Activated naive CD4-positive, alpha-beta T cell treated with anti-CD3 and anti-CD28 coated beads, Interleukin-2, amount 10 ng/mL, durations not matched to agents 7 days and 5 days (primary cell): ENCODE results near the gene AGAP1.
A peak's percentile ranks its signal among the peaks of the same experiment; 100 is the strongest.

Experiments used
- CTCF ChIA-PET: fragments of 350-600 bp; sonication (Branson Sonifier 250); formaldehyde crosslinking; loops from one replicate; lab custom pipeline; 2021; ENCODE audit warnings: antibody characterized with exemption; lab: Charles Lee
- DNase-seq: peaks from one replicate; pipeline ENCODE4 v3.0.0-alpha.2; 2020
- H3K27ac Mint-ChIP-seq: one replicate; pipeline ENCODE4 v1.8.0; 2021; ENCODE audit warnings: mild to moderate bottlenecking, moderate library complexity, mixed read lengths
- H3K27me3 Mint-ChIP-seq: one replicate; pipeline ENCODE4 v1.8.0; 2021; ENCODE audit warnings: mild to moderate bottlenecking, mixed read lengths
- H3K36me3 Mint-ChIP-seq: one replicate; pipeline ENCODE4 v1.8.0; 2021; ENCODE audit warnings: mixed read lengths
- H3K4me1 Mint-ChIP-seq: one replicate; pipeline ENCODE4 v1.8.0; 2021; ENCODE audit warnings: mixed read lengths
- H3K4me3 Mint-ChIP-seq: one replicate; pipeline ENCODE4 v1.8.0; 2021; ENCODE audit warnings: mild to moderate bottlenecking, moderate library complexity, mixed read lengths
- H3K9me3 Mint-ChIP-seq: one replicate; pipeline ENCODE4 v1.8.0; 2021; ENCODE audit warnings: mixed read lengths

The AGAP1 gene

DNA sequence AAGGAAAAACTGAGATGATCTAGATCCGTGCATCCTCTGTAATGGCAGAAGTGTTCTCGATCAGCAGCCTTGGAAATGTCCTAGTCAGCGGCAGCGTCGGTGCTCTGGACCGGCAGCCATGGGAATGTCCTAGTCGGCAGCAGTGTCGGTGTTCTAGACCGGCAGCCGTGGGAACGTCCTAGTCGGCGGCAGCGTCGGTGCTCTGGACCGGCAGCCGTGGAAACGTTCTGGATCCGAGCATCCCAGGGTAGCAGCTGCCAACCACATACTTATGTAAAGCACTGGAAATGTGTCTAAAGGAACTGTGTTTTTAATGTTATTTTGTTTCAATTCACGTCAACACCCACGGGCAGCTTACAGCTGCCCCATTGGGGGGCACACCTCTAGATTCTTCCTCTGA, 615.6 kb downstream of the AGAP1 start:
- Mint-ChIP-seq H3K9me3 (no peaks in the 10 kb centered on the region), H3K36me3 (no peaks in the 10 kb centered on the region), H3K4me3 (no peak overlapping the region), H3K27me3 (peaks cover 13% of the 10 kb centered on the region), H3K27ac (no peak overlapping the region), H3K4me1 (no peaks in the 10 kb centered on the region)
- no peak for DNase-seq
- CTCF ChIA-PET = no interaction called here

DNA sequence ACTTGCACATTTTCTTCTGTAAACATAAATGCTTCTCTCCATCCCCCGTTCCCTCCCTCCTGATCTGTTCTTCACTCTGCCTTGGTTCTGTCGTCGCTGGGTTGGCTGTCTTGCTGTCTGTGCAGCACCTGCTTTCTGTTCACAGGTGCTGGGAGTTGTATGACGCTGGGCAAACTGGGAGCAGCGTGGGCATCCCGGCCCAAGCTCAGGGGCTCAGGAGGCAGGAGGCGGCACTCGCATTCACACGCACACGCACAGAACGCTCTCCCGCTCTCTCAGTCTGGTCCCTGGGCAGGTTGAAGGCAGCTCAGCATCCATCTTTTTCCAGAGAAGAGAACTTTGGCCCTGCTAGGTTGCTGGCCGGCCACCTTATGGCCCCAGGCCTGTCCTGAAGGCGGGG, 618.6 kb downstream of the AGAP1 start:
- Mint-ChIP-seq H3K9me3 (no peaks in the 10 kb centered on the region), H3K4me1 (no peaks in the 10 kb centered on the region), H3K4me3 (no peak overlapping the region), H3K27me3 (peaks cover 16% of the 10 kb centered on the region), H3K36me3 (no peaks in the 10 kb centered on the region), H3K27ac (no peak overlapping the region)
- CTCF ChIA-PET = no interaction called here
- no peak for DNase-seq

DNA sequence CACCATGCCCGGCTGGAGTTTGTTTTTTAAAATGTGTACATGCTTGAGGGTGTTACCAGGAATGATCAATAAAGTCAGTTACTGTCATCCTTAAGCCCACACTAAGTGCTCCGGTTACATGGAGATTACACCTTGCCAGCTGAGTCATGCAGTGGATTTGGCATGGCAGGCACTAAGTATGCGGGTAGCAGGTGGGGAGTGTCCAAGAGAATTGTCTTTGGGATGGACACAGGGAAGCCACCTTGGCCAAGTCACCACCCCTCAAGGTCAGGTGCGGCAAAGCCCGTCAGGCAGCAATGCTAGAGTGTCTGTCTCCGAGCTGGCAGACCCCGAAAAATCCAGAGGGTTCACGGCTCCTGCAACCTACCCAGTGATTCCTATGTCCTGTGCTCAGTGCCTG, 619.6 kb downstream of the AGAP1 start:
- Mint-ChIP-seq H3K27ac (no peak overlapping the region), H3K27me3 (peaks cover 13% of the 10 kb centered on the region), H3K9me3 (no peaks in the 10 kb centered on the region), H3K4me1 (no peaks in the 10 kb centered on the region), H3K36me3 (no peaks in the 10 kb centered on the region), H3K4me3 (no peak overlapping the region)
- no peak for DNase-seq
- CTCF ChIA-PET = no interaction called here

DNA sequence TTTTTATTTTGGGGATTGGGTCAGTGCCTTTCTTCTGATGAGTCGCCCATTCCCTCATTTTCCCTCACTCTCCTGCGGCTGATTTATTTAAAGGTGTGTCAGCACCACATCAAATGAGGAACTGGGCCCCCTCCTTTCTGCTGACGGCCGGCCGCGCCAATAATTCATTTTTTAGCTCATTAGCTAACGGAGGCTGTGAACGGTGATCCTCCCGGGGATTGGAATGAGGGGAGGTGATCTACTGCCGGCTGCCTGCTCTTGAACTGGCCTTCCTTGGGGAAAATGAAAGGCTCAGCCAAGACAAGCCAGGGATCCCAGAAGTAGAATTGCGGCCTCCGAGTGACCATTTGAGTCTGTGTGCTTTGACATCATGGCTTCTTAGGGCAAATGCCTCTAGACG, 620.1 kb downstream of the AGAP1 start:
- peaks cover 13% of the 10 kb centered on the region for H3K27me3 Mint-ChIP-seq
- CTCF ChIA-PET = no interaction called here
- no peaks in the 10 kb centered on the region for H3K4me1 Mint-ChIP-seq
- H3K27ac Mint-ChIP-seq = no peak overlapping the region
- no peak overlapping the region for H3K4me3 Mint-ChIP-seq
- H3K9me3 Mint-ChIP-seq = no peaks in the 10 kb centered on the region
- H3K36me3 Mint-ChIP-seq = no peaks in the 10 kb centered on the region
- DNase-seq = no peak

DNA sequence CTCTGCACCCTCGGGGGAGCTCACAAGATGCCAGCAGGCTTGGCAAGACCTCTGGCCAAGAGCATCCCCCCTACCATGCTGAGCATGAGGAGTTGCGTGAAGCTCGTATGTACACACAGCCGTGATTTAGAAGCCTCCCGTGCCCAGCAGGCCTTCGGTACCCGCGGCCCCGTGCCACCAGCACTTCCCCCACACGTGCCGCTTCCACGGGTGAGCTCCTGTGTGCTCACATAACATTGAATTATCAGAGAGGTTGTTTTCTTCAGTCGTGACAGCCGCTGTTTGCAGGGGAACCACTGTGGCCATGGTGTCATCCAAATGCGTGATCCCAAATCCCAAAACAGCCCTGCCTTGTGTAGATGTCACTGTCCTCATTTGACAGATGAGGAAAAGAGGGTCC, 621.1 kb downstream of the AGAP1 start:
- no peak for DNase-seq
- Mint-ChIP-seq H3K36me3 (no peaks in the 10 kb centered on the region), H3K27me3 (peaks cover 21% of the 10 kb centered on the region), H3K4me1 (no peaks in the 10 kb centered on the region), H3K9me3 (no peaks in the 10 kb centered on the region), H3K4me3 (no peak overlapping the region), H3K27ac (no peak overlapping the region)
- CTCF ChIA-PET = no interaction called here

DNA sequence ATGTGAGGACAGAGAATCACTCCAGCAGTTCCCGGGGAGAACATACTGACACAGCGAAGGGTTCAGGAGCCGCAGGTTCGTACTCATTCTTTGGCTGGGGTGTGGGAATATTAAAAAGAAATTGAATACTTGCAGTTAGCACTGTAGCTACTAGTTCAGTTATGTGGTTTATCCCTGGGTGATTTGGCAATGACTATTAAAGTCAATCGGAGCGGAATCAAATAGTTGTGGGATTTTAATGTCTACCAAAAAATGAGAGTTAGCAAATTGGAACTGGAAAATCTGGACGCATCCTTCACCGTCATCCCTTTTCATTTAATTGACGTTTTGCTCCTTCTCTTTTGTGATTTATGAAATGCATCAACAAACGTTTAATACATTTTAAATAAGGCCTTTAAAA, 623.6 kb downstream of the AGAP1 start:
- CTCF ChIA-PET = no interaction called here
- no peak for DNase-seq
- H3K27ac Mint-ChIP-seq = no peak overlapping the region
- no peak overlapping the region for H3K4me3 Mint-ChIP-seq
- no peaks in the 10 kb centered on the region for H3K36me3 Mint-ChIP-seq
- H3K27me3 Mint-ChIP-seq = peaks cover 23% of the 10 kb centered on the region
- no peaks in the 10 kb centered on the region for H3K4me1 Mint-ChIP-seq
- no peaks in the 10 kb centered on the region for H3K9me3 Mint-ChIP-seq

DNA sequence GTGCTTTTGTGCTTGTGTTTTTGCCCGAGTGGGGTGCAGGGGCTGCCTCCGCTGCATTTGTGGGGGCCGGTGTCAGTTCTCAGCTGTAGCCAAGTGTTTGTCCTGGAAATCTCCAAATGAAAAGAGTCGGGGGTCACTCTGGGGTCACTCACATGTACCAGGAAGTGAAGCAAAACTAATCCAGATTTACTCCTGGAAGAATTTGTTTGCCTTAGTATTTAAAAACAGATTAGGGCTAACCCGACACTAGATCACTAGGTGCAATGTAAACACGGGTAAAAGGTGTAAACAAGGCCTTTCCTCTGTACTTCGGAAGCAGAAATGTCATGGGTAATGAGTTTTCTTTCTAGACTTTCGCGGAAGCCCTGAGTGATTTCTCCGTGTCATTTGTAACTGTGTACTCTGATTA, 624.0 kb downstream of the AGAP1 start:
- peaks cover 23% of the 10 kb centered on the region for H3K27me3 Mint-ChIP-seq
- H3K9me3 Mint-ChIP-seq = no peaks in the 10 kb centered on the region
- H3K4me3 Mint-ChIP-seq = no peak overlapping the region
- no peak overlapping the region for H3K27ac Mint-ChIP-seq
- no peaks in the 10 kb centered on the region for H3K36me3 Mint-ChIP-seq
- no peak for DNase-seq
- CTCF ChIA-PET = no interaction called here
- H3K4me1 Mint-ChIP-seq = no peaks in the 10 kb centered on the region

DNA sequence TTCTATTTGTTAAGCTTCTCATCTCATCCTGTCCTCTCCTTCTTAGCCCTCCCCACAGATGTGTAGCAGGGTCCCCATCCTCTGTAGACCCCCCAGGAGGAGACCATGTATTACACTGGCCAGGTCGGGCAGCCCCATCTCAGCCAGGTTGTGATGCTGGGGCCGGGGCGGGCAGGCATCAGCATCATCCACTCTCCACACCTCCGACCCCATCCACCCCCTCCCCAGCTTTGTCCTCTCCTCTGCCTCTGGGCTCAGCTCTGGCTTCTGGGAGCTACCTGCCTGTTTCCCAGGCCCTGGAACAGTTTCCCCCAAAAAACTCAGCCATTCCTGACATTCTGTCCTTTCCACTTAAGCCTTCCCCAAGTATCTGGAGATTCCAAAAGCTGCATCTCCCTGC, 625.2 kb downstream of the AGAP1 start:
- CTCF ChIA-PET = no interaction called here
- Mint-ChIP-seq H3K9me3 (no peaks in the 10 kb centered on the region), H3K4me1 (no peaks in the 10 kb centered on the region), H3K36me3 (no peaks in the 10 kb centered on the region), H3K27ac (no peak overlapping the region), H3K27me3 (peaks cover 23% of the 10 kb centered on the region), H3K4me3 (no peak overlapping the region)
- no peak for DNase-seq

DNA sequence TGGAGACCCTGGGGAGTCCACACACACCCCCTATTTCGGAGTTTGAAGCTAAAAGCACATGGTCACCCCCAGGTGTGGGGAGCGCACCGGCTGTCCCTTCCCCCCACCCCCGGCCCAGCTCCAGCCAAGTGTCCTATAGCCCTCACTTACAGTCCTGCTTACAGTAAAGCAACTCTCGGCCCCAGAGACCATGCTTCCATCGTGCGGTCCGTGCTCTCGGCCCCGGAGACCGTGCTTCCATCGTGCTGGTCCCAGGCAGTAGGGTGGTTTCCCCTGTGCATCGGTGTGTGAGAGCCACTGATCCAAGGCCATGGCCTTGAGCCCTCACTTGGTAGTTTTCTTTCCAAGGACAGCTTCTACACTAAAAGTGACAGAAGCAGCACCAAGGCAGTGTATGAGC, 625.6 kb downstream of the AGAP1 start:
- DNase-seq = no peak
- Mint-ChIP-seq H3K4me3 (no peak overlapping the region), H3K9me3 (no peaks in the 10 kb centered on the region), H3K27ac (no peak overlapping the region), H3K4me1 (no peaks in the 10 kb centered on the region), H3K27me3 (peaks cover 23% of the 10 kb centered on the region), H3K36me3 (no peaks in the 10 kb centered on the region)
- CTCF ChIA-PET = no interaction called here

DNA sequence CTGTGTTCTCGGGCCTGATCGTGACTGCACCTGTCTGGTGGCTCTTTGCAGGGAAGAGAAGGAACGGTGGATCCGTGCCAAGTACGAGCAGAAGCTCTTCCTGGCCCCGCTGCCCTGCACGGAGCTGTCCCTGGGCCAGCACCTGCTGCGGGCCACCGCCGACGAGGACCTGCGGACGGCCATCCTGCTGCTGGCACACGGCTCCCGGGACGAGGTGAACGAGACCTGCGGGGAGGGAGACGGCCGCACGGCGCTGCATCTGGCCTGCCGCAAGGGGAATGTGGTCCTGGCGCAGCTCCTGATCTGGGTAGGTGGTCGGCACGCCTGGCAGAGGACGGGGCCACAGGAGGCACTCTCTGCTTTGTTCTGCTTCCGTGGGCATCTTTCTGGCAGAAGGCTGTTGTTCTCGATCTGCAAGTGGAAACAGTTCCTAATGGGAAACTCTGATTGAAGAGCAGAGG, 626.3 kb downstream of the AGAP1 start:
- CTCF ChIA-PET = no interaction called here
- H3K4me3 Mint-ChIP-seq = no peak overlapping the region
- H3K27ac Mint-ChIP-seq = no peak overlapping the region
- no peaks in the 10 kb centered on the region for H3K36me3 Mint-ChIP-seq
- H3K4me1 Mint-ChIP-seq = no peaks in the 10 kb centered on the region
- peaks cover 23% of the 10 kb centered on the region for H3K27me3 Mint-ChIP-seq
- H3K9me3 Mint-ChIP-seq = no peaks in the 10 kb centered on the region
- no peak for DNase-seq

DNA sequence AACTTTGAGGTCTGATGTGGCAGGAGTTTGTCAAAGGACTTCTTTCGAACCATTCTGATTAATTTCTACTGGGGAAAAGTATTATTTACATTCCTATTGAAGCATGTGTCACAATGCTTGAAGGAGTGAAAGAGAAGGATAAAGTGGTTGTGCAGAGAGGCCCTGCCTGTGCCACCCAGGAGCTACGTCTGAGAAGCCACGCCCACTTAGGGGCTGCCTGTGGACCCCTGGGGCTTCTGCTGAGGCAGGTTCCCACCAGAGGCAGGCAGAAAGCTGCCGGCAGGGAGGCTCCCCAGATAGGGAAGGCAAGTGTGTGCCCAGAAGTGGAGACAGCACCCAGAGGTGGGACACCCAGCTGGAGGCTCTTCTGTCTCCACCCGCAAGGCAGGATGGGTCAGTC, 627.0 kb downstream of the AGAP1 start:
- Mint-ChIP-seq H3K4me3 (no peak overlapping the region), H3K27me3 (peaks cover 23% of the 10 kb centered on the region), H3K4me1 (no peaks in the 10 kb centered on the region), H3K36me3 (no peaks in the 10 kb centered on the region), H3K27ac (no peak overlapping the region), H3K9me3 (no peaks in the 10 kb centered on the region)
- DNase-seq = no peak
- CTCF ChIA-PET = no interaction called here

DNA sequence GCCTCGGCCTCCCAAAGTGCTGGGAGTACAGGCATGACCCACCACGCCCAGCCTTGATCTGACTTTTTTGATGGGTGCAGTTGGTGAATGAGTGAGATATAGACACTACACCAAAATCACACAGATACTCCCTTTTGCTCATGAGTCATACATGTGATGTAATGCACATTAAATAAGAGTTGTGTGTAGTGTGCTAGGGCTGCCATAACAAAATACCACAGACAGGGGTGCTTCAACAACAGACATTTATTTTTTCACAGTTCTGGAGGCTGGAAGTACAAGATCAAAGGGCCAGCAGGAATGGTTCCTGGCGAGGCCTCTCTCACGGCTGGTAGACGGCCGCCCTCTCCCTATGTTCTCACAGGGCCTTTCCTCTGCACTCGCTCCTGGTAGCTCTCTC, 627.7 kb downstream of the AGAP1 start:
- CTCF ChIA-PET = no interaction called here
- no peaks in the 10 kb centered on the region for H3K9me3 Mint-ChIP-seq
- H3K4me3 Mint-ChIP-seq = no peak overlapping the region
- H3K27ac Mint-ChIP-seq = no peak overlapping the region
- DNase-seq = no peak
- no peaks in the 10 kb centered on the region for H3K36me3 Mint-ChIP-seq
- peaks cover 23% of the 10 kb centered on the region for H3K27me3 Mint-ChIP-seq
- no peaks in the 10 kb centered on the region for H3K4me1 Mint-ChIP-seq

DNA sequence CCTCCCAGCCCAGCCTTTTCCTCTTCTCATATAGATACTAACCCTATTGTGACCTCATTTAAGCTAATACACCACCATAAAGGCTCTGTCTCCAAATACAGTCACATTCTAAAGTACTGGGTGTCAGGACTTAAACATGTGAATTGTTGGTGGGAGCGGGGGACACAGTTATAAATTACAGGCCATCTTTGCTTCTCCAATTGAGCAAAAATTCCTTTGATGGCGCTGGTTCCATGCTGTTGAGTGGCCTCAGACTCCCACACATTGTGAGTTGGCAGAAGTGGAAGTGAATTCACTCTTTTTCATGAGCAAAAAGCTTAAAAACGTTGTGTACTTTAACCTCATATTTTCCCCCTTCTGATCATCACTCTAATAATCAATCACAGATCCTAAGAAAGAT, 628.4 kb downstream of the AGAP1 start:
- no peak for DNase-seq
- no peaks in the 10 kb centered on the region for H3K9me3 Mint-ChIP-seq
- no peak overlapping the region for H3K27ac Mint-ChIP-seq
- CTCF ChIA-PET = no interaction called here
- no peaks in the 10 kb centered on the region for H3K4me1 Mint-ChIP-seq
- H3K36me3 Mint-ChIP-seq = no peaks in the 10 kb centered on the region
- peaks cover 21% of the 10 kb centered on the region for H3K27me3 Mint-ChIP-seq
- H3K4me3 Mint-ChIP-seq = no peak overlapping the region

DNA sequence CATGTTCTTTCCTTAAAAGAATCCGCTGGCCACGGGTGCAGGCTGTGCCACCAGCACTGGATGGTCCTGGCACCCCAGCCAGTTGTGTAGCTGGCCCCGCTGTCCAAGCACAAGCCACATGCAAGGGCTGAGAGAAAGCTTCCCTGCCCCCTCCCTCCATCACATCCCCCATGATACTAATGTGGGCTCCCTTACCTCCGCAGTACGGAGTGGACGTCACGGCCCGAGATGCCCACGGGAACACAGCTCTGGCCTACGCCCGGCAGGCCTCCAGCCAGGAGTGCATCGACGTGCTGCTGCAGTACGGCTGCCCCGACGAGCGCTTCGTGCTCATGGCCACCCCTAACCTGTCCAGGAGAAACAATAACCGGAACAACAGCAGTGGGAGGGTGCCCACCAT, 629.9 kb downstream of the AGAP1 start:
- Mint-ChIP-seq H3K4me1 (no peaks in the 10 kb centered on the region), H3K36me3 (no peaks in the 10 kb centered on the region), H3K4me3 (no peak overlapping the region), H3K9me3 (no peaks in the 10 kb centered on the region), H3K27ac (no peak overlapping the region), H3K27me3 (peaks cover 14% of the 10 kb centered on the region)
- CTCF ChIA-PET = no interaction called here
- peak; percentile 1 for DNase-seq

DNA sequence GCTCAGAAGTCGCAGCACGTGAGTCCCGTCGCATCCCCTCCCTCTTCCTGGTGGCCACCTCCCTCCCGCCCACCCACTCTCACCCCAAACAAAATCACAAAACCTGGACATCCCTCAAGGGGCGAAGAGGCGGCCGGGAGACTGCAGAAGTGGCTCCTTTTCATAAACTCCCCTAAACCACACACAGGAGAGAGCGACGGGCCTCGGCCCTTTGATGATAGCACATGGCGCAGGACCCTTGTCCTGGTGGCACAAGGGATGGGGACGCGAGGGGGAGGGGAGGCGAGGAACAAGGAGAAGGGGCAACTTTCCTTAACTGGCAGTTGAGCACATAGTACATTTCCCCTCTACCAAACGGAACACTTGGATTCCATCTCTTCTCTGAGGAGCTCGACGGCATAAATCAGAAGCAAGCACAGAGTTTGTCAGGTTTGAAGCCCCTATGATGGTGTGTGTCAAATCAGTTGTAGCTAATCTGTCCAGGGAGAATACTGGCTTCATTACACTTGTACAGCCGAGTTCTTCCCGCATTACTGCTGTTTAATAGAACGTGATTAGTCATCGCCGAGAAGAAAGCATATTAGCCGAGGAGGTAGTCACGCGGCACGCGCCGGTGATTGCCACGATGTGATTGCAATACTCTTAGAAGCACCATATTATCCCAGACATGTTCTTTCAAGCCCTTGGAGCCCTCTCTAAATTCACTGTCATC, 630.5 kb downstream of the AGAP1 start:
- CTCF ChIA-PET = no interaction called here
- Mint-ChIP-seq H3K27ac (no peak overlapping the region), H3K4me3 (no peak overlapping the region), H3K4me1 (no peaks in the 10 kb centered on the region), H3K36me3 (no peaks in the 10 kb centered on the region), H3K27me3 (peaks cover 8% of the 10 kb centered on the region), H3K9me3 (no peaks in the 10 kb centered on the region)
- peak; percentile 6 for DNase-seq

DNA sequence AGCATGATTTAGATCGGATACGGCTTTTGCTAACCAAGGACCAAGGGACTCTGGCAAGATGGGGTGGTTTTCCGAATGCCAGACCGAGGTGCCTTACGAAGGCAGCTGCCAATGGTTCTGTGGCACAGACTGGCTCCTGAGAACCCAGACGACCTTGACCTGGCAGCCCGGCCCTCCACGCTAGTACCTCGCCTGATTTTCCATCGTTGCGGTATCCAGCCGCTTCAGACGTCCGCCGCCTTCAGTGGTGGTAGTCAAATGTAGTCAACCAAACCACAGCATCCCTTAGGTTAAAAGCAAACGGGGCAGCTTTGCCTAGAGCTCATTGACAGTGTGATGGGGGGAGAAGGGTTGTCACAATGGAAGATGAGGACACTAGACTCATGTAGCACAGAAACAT, 631.7 kb downstream of the AGAP1 start:
- CTCF ChIA-PET = no interaction called here
- no peak overlapping the region for H3K4me3 Mint-ChIP-seq
- H3K36me3 Mint-ChIP-seq = no peaks in the 10 kb centered on the region
- no peaks in the 10 kb centered on the region for H3K4me1 Mint-ChIP-seq
- no peaks in the 10 kb centered on the region for H3K9me3 Mint-ChIP-seq
- H3K27me3 Mint-ChIP-seq = no peaks in the 10 kb centered on the region
- DNase-seq = no peak
- H3K27ac Mint-ChIP-seq = no peak overlapping the region
